IMR-90 (cell line): ENCODE measurements around the gene GPATCH2. TPM values are rescaled to one million over a fixed set of nuclear protein-coding genes. Genes with fewer than 3 reads are reported as not detected.

ENCODE experiments used
- ATAC-seq: fragments of 200-7000 bp; cut with Tn5 transposase; 2 replicates; pipeline ENCODE4 v1.9.1; 2020; ENCODE audit warnings: low read depth, mild to moderate bottlenecking, moderate library complexity
- BruUV-seq: library from RNA; stranded (reverse); fragments of 400-500 nt; replicated peaks from 2 replicates; lab custom pipeline; 2021; lab: Mats Ljungman, UMichigan
- CTCF ChIA-PET: fragments of 300-600 bp; formaldehyde crosslinking; extraction: SDS; loops from one replicate; lab custom pipeline; 2021; ENCODE audit warnings: antibody characterized with exemption; lab: Yijun Ruan, JAX
- POLR2A ChIA-PET: fragments of 300-600 bp; sonication (Branson Sonifier 250); formaldehyde crosslinking; loops from one replicate; lab custom pipeline; 2022; ENCODE audit warnings: antibody characterized with exemption; ENCODE audit not compliant: unreplicated experiment; lab: Charles Lee
- DNase-seq: peaks from one replicate; pipeline ENCODE4 v3.0.0; 2013
- H2AFZ ChIP-seq: replicated peaks from 2 replicates; pipeline ENCODE3; 2013; ENCODE audit warnings: low read length, mild to moderate bottlenecking; ENCODE audit not compliant: poor library complexity
- H2AK5ac ChIP-seq: 2 replicates; pipeline ENCODE4 v1.6.1; 2013; ENCODE audit warnings: low read depth, low read length, inconsistent platforms
- H2AK9ac ChIP-seq: replicated peaks from 2 replicates; pipeline ENCODE3; 2013; ENCODE audit warnings: mild to moderate bottlenecking, low read depth, low read length, moderate library complexity; ENCODE audit not compliant: poor library complexity
- H2BK120ac ChIP-seq: 2 replicates; pipeline ENCODE4 v1.6.1; 2013; ENCODE audit warnings: low read depth, low read length, inconsistent platforms
- H2BK15ac ChIP-seq: 3 replicates; pipeline ENCODE4 v1.6.1; 2013; ENCODE audit warnings: low read depth, low read length, inconsistent platforms
- H2BK20ac ChIP-seq: 2 replicates; pipeline ENCODE4 v1.6.1; 2013; ENCODE audit warnings: low read depth, mild to moderate bottlenecking, inconsistent platforms, low read length, moderate library complexity
- H2BK5ac ChIP-seq: 2 replicates; pipeline ENCODE4 v1.6.1; 2013; ENCODE audit warnings: mild to moderate bottlenecking, low read depth, low read length, inconsistent platforms; ENCODE audit not compliant: poor library complexity, severe bottlenecking
- H3K14ac ChIP-seq: replicated peaks from 2 replicates; pipeline ENCODE4 v1.6.1; 2013; ENCODE audit warnings: low read depth, low read length, inconsistent platforms
- H3K18ac ChIP-seq: 2 replicates; pipeline ENCODE4 v1.6.1; 2013; ENCODE audit warnings: low read depth, low read length, control low read depth
- H3K23ac ChIP-seq: 2 replicates; pipeline ENCODE4 v1.6.1; 2013; ENCODE audit warnings: low read depth, low read length, inconsistent platforms
- H3K27ac ChIP-seq: 2 replicates; pipeline ENCODE4 v1.5.1; 2013; ENCODE audit warnings: mild to moderate bottlenecking, control low read depth, low read length; ENCODE audit not compliant: insufficient read depth
- H3K27me3 ChIP-seq: 2 replicates; pipeline ENCODE4 v1.6.1; 2013; ENCODE audit warnings: low read length; ENCODE audit not compliant: control insufficient read depth, insufficient read depth
- H3K36me3 ChIP-seq: 2 replicates; pipeline ENCODE4 v1.6.1; 2013; ENCODE audit warnings: low read length, mixed read lengths; ENCODE audit not compliant: control insufficient read depth, insufficient read depth
- H3K4ac ChIP-seq: 2 replicates; pipeline ENCODE4 v1.6.1; 2013; ENCODE audit warnings: low read depth, low read length, inconsistent platforms
- H3K4me1 ChIP-seq: 2 replicates; pipeline ENCODE4 v1.6.1; 2013; ENCODE audit warnings: low read length, mixed read lengths; ENCODE audit not compliant: control insufficient read depth, insufficient read depth
- H3K4me2 ChIP-seq: 2 replicates; pipeline ENCODE4 v1.6.1; 2013; ENCODE audit warnings: low read depth, mild to moderate bottlenecking, control low read depth, low read length, moderate library complexity
- H3K4me3 ChIP-seq: 2 replicates; pipeline ENCODE4 v1.5.1; 2013; ENCODE audit warnings: low read depth, mild to moderate bottlenecking, control low read depth, low read length, moderate library complexity; ENCODE audit not compliant: insufficient read depth
- H3K56ac ChIP-seq: 2 replicates; pipeline ENCODE4 v1.6.1; 2013; ENCODE audit warnings: low read length, inconsistent platforms; ENCODE audit not compliant: insufficient read depth; ENCODE audit errors: extremely low read depth
- H3K79me1 ChIP-seq, 2 experiments: 2 replicates each; pipeline ENCODE4 v1.6.1; 2013; ENCODE audit warnings: low read length in 2 of 2, inconsistent platforms in 1 of 2, low read depth in 1 of 2
- H3K9ac ChIP-seq: 2 replicates; pipeline ENCODE4 v1.6.1; 2013; ENCODE audit warnings: low read depth, low read length, control low read depth
- H3K9me1 ChIP-seq: 2 replicates; pipeline ENCODE4 v1.6.1; 2013; ENCODE audit warnings: low read length, inconsistent platforms; ENCODE audit not compliant: insufficient read depth
- H3K9me3 ChIP-seq: 2 replicates; pipeline ENCODE4 v1.6.1; 2013; ENCODE audit warnings: low read length; ENCODE audit not compliant: control insufficient read depth, insufficient read depth
- H4K20me1 ChIP-seq: 2 replicates; pipeline ENCODE4 v1.6.1; 2013; ENCODE audit warnings: low read length, inconsistent platforms; ENCODE audit not compliant: insufficient read depth
- H4K5ac ChIP-seq: 2 replicates; pipeline ENCODE4 v1.6.1; 2013; ENCODE audit warnings: mild to moderate bottlenecking, low read depth, low read length, control low read depth
- H4K8ac ChIP-seq, 2 experiments: 2 replicates each; pipeline ENCODE4 v1.6.1; 2013; ENCODE audit warnings: low read depth in 2 of 2, low read length in 2 of 2, control low read depth in 1 of 2, inconsistent platforms in 1 of 2
- H4K91ac ChIP-seq: 2 replicates; pipeline ENCODE4 v1.6.1; 2013; ENCODE audit warnings: low read depth, low read length, inconsistent platforms; ENCODE audit not compliant: insufficient read depth
- BHLHE40 ChIP-seq: fragments of 150-350 bp; IDR thresholded peaks from 2 replicates; pipeline ENCODE4 v1.6.1; 2016; ENCODE audit warnings: mild to moderate bottlenecking, low read depth, low read length
- CHD1 ChIP-seq: IDR thresholded peaks from 2 replicates; pipeline ENCODE4 v1.6.1; 2012; ENCODE audit warnings: low read depth, low read length, improper control_type of control experiment
- FOS ChIP-seq: fragments of 150-350 bp; IDR thresholded peaks from 2 replicates; pipeline ENCODE4 v1.6.1; 2016; ENCODE audit warnings: low read depth, low read length
- MAFK ChIP-seq: IDR thresholded peaks from 2 replicates; pipeline ENCODE4 v1.6.1; 2012; ENCODE audit warnings: low read depth, low read length, improper control_type of control experiment
- MAZ ChIP-seq: IDR thresholded peaks from 2 replicates; pipeline ENCODE4 v1.6.1; 2012; ENCODE audit warnings: low read depth, mild to moderate bottlenecking, low read length, improper control_type of control experiment, moderate library complexity, borderline replicate concordance
- MXI1 ChIP-seq: IDR thresholded peaks from 2 replicates; pipeline ENCODE4 v1.6.1; 2012; ENCODE audit warnings: low read depth, mild to moderate bottlenecking, low read length, moderate library complexity, borderline replicate concordance
- RCOR1 ChIP-seq: IDR thresholded peaks from 2 replicates; pipeline ENCODE4 v1.6.1; 2012; ENCODE audit warnings: mild to moderate bottlenecking, low read length, improper control_type of control experiment; ENCODE audit not compliant: insufficient replicate concordance
- WGBS, 2 experiments: methylation state at CpG; one replicate each; pipeline versions ENCODE4 v1.1.5 to v1.1.7; 2013; ENCODE audit warnings: missing lambda C conversion rate in 2 of 2; ENCODE audit not compliant: insufficient read length in 1 of 2; ENCODE audit errors: extremely low coverage in 2 of 2; 5-methylcytosine and 5-hydroxymethylcytosine counted together
- dilution Hi-C: fragments of 300-500 bp; cut with HindIII; formaldehyde crosslinking; loops from one replicate; pipeline ENCODE4 v1.14.3; 2018; ENCODE audit warnings: low sequenced_read_pairs; ENCODE audit not compliant: unreplicated experiment
- in situ Hi-C: fragments of 300-500 bp; cut with MboI; formaldehyde crosslinking; loops from 3 replicates; pipeline ENCODE4 v1.14.3; 2019; ENCODE audit warnings: low sequenced_read_pairs, inconsistent platforms, mixed read lengths
- intact Hi-C: fragments of 100-400 bp; cut with micrococcal nuclease; formaldehyde crosslinking; loops from 2 replicates; pipeline ENCODE4 v1.10.0; 2022
- polyA plus RNA-seq, 3 experiments: library from polyadenylated mRNA; depleted of rRNA; stranded (reverse); fragments of >200 nt; gene quantifications; 2 replicates each; pipeline ENCODE4 v1.2.3, GENCODE V29; 2012; ENCODE audit warnings: low replicate concordance in 1 of 3
- total RNA-seq: library from RNA; depleted of rRNA; stranded (reverse); fragments of >200 nt; gene quantifications from 2 replicates; pipeline ENCODE4 v1.2.3, GENCODE V29; 2012
- TF ChIP-seq, protein P1 (sequence below): fragments of 150-350 bp; IDR thresholded peaks from 2 replicates; pipeline ENCODE4 v1.6.1; 2016; ENCODE audit warnings: low read depth, mild to moderate bottlenecking, low read length, moderate library complexity, borderline replicate concordance

The GPATCH2 gene
- total and polyA plus RNA-seq, 2 of the 4 experiments (the other 2 are of a cell fraction), result 4.7 to 11.8 TPM

DNA sequence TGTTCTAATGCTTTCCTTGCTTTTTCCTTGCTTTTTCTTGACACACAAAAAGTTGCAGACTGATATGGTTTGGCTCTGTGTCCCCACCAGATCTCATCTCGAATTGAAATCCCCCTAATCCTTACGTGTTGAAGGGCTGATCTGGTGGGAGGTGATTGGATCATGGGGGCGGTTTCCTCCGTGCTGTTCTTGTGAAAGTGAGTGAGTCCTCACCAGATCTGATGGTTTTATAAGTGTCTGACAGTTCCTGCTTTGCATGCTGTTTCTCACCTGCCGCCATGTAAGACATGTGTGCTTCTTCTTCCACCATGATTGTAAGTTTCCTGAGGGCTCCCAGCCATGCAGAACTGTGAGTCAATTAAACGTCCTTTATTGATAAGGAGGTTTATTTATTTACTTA, 11.6 kb upstream of the GPATCH2 start:
- DNase-seq, result no peak
- Histone ChIP-seq H3K4me1 (no peaks in the 10 kb centered on the region), H3K79me1 (no peaks in the 10 kb centered on the region), H2AK5ac (no peak overlapping the region), H3K27me3 (no peaks in the 10 kb centered on the region), H3K36me3 (no peaks in the 10 kb centered on the region), H3K56ac (no peak overlapping the region), H4K91ac (no peak overlapping the region), H3K9ac (no peak overlapping the region), H2BK5ac (no peak overlapping the region), H2AFZ (no peak overlapping the region), H3K9me3 (no peaks in the 10 kb centered on the region), H4K20me1 (no peaks in the 10 kb centered on the region), H3K18ac (no peak overlapping the region), H3K4me3 (no peak overlapping the region), H2AK9ac (no peak overlapping the region), H4K5ac (no peak overlapping the region), H2BK15ac (no peak overlapping the region), H3K4me2 (no peak overlapping the region), H3K14ac (no peak overlapping the region), H3K9me1 (no peaks in the 10 kb centered on the region), H2BK20ac (no peak overlapping the region), H3K23ac (no peak overlapping the region), H3K4ac (no peak overlapping the region), H2BK120ac (no peak overlapping the region), H4K8ac (no peak overlapping the region), H3K27ac (no peak overlapping the region)
- intact Hi-C loops, result no loop called here
- in situ Hi-C loops, result no loop called here
- no peak for TF ChIP-seq CHD1
- no peak for TF ChIP-seq FOS
- no peak for TF ChIP-seq MAZ
- TF ChIP-seq, protein P1, sequence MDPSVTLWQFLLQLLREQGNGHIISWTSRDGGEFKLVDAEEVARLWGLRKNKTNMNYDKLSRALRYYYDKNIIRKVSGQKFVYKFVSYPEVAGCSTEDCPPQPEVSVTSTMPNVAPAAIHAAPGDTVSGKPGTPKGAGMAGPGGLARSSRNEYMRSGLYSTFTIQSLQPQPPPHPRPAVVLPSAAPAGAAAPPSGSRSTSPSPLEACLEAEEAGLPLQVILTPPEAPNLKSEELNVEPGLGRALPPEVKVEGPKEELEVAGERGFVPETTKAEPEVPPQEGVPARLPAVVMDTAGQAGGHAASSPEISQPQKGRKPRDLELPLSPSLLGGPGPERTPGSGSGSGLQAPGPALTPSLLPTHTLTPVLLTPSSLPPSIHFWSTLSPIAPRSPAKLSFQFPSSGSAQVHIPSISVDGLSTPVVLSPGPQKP, result no peak
- TF ChIP-seq MXI1, result no peak
- no peak for TF ChIP-seq BHLHE40
- no peak for TF ChIP-seq MAFK
- no peak for TF ChIP-seq RCOR1
- no TSS peak for BruUV-seq
- POLR2A ChIA-PET, result no interaction called here
- CTCF ChIA-PET, result no interaction called here
- dilution Hi-C loops, result no loop called here
- WGBS, 2 experiments, result no CpG with 5 or more reads among the region's 6 CpGs
- ATAC-seq, result no peak
